HepG2 (cell line): Measurements from ENCODE around the gene C1QC. TPM values are rescaled to one million over a fixed set of nuclear protein-coding genes. Genes with fewer than 3 reads are reported as not detected.

ENCODE experiments used
- CHD4 ChIP-seq: fragments of 200-600 bp; sonication (generic); IDR thresholded peaks from 2 replicates; pipeline ENCODE4 v1.7.0; 2017; ENCODE audit warnings: mild to moderate bottlenecking, low read length, borderline replicate concordance
- MED8 ChIP-seq: sonication (generic); formaldehyde crosslinking; IDR thresholded peaks from 2 replicates; pipeline ENCODE4 v1.8.1; 2023; ENCODE audit warnings: mild to moderate bottlenecking, missing genetic modification reagents; ENCODE audit not compliant: insufficient replicate concordance
- NAIF1 ChIP-seq: sonication (generic); formaldehyde crosslinking; IDR thresholded peaks from 2 replicates; pipeline ENCODE4 v1.5.0; 2020; ENCODE audit warnings: mild to moderate bottlenecking, missing genetic modification reagents, borderline replicate concordance
- PCBP1 ChIP-seq: fragments of 200-400 bp; formaldehyde crosslinking; IDR thresholded peaks from 2 replicates; pipeline ENCODE4 v1.6.1; 2017; ENCODE audit warnings: mild to moderate bottlenecking, low read depth, low read length, borderline replicate concordance
- RFXAP ChIP-seq: sonication (generic); formaldehyde crosslinking; IDR thresholded peaks from 2 replicates; pipeline ENCODE4 v1.4.0; 2020; ENCODE audit warnings: missing genetic modification reagents, borderline replicate concordance
- SAFB2 ChIP-seq: sonication (generic); formaldehyde crosslinking; IDR thresholded peaks from 2 replicates; pipeline ENCODE4 v1.5.1; 2020; ENCODE audit warnings: missing genetic modification reagents, low read depth, mild to moderate bottlenecking, borderline replicate concordance
- SRSF9 ChIP-seq: fragments of 200-400 bp; formaldehyde crosslinking; IDR thresholded peaks from 2 replicates; pipeline ENCODE4 v1.6.1; 2018; ENCODE audit warnings: borderline replicate concordance, mild to moderate bottlenecking, low read depth, low read length; ENCODE audit not compliant: insufficient read depth, poor library complexity, severe bottlenecking
- TBX2 ChIP-seq: sonication (generic); formaldehyde crosslinking; IDR thresholded peaks from 2 replicates; pipeline ENCODE4 v1.5.0; 2020; ENCODE audit warnings: missing genetic modification reagents, mild to moderate bottlenecking, borderline replicate concordance
- TEAD3 ChIP-seq: optimal IDR thresholded peaks from 2 replicates; pipeline ENCODE3; 2016; ENCODE audit warnings: borderline replicate concordance
- ZNF260 ChIP-seq: sonication (generic); formaldehyde crosslinking; IDR thresholded peaks from 2 replicates; pipeline ENCODE4 v1.4.0; 2020; ENCODE audit warnings: missing genetic modification reagents, low read depth, mild to moderate bottlenecking, borderline replicate concordance
- ZNF660 ChIP-seq: sonication (generic); formaldehyde crosslinking; IDR thresholded peaks from 2 replicates; pipeline ENCODE4 v1.5.1; 2020; ENCODE audit warnings: mild to moderate bottlenecking, low read depth, missing genetic modification reagents, borderline replicate concordance
- ZNF672 ChIP-seq: sonication (generic); formaldehyde crosslinking; IDR thresholded peaks from 2 replicates; pipeline ENCODE4 v1.8.1; 2022; ENCODE audit warnings: missing genetic modification reagents
- ZNF772 ChIP-seq: sonication (generic); formaldehyde crosslinking; IDR thresholded peaks from 2 replicates; pipeline ENCODE4 v1.5.0; 2020; ENCODE audit warnings: mild to moderate bottlenecking, missing genetic modification reagents
- polyA plus RNA-seq, 8 experiments: library from polyadenylated mRNA; depleted of rRNA in 3 of 8; stranded (reverse) in 7 of 8; unstranded in 1 of 8; fragments of >200 nt; fragmentation: Illumina TruSeq in 4 of 8; extraction: Trizol in 4 of 8; gene quantifications; 2 replicates each; pipeline versions ENCODE4 v1.2.1 to v1.2.3, GENCODE V29; 2011 to 2016; ENCODE audit warnings: low read depth in 4 of 8, missing spikeins in 1 of 8, mixed read lengths in 1 of 8; ENCODE audit not compliant: insufficient read depth in 1 of 8
- total RNA-seq, 5 experiments: library from RNA; depleted of rRNA; stranded (reverse); fragments of >200 nt; fragmentation: Illumina TruSeq; extraction: Trizol; gene quantifications; 2 replicates each; pipeline ENCODE4 v1.2.3, GENCODE V29; 2016; ENCODE audit warnings: low read depth in 1 of 5
- TF ChIP-seq, protein P1 (sequence below): sonication (generic); formaldehyde crosslinking; IDR thresholded peaks from 2 replicates; pipeline ENCODE4 v1.4.0; 2020; ENCODE audit warnings: missing genetic modification reagents
- TF ChIP-seq, protein P2 (sequence below): sonication (generic); formaldehyde crosslinking; IDR thresholded peaks from 2 replicates; pipeline ENCODE4 v1.4.0; 2020; ENCODE audit warnings: missing genetic modification reagents
- TF ChIP-seq, protein P3 (sequence below): sonication (generic); formaldehyde crosslinking; IDR thresholded peaks from 2 replicates; pipeline ENCODE4 v1.5.0; 2020; ENCODE audit warnings: mild to moderate bottlenecking, missing genetic modification reagents
- TF ChIP-seq, protein P4 (sequence below): sonication (generic); formaldehyde crosslinking; IDR thresholded peaks from 2 replicates; pipeline ENCODE4 v1.5.1; 2020; ENCODE audit warnings: mild to moderate bottlenecking, moderate library complexity, missing genetic modification reagents

The C1QC gene
- total and polyA plus RNA-seq, 2 of the 13 experiments (the other 11 are each of a cell fraction or from before 2014, with no cell fraction given), result not detected

DNA sequence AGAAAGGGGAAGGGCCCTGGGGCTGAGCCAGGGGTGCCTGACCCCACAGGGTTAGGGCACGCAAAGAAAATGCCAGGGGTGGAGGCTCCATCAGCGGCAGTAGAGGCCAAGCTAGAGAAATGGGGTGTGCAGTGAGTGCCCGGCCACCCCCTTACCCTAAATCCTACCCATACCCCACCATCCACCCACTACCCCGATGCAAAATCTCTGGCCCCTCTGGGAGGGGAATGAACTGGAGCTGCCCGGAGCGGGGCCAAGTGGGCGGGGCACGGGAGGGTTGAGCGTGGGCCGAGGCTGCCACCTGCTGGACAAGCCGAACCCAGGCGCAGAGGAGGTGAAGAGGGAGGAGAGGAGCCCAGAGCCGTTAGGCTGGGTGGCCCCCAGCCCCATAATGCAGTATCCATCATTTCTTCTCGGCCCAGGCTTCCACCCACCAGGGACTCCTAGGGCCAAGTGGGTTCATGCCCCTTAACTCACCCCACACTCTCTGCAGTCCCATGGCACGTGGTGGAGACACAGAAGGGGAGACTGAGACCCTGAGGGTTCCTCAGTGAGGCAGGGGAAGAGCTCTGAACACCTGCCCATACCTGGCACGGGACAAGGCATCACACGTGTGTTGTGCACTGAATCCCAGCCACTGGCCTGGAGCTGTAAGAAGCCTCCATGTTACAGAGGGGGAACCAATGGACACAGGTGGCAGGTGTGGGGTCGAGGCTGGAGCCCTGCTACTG is 1.4 kb upstream of the C1QC start (continued):
- TF ChIP-seq PCBP1, result 0 out of 2 replicates have a peak, but pooled peaks have one; percentile 82
- TF ChIP-seq, protein P1, sequence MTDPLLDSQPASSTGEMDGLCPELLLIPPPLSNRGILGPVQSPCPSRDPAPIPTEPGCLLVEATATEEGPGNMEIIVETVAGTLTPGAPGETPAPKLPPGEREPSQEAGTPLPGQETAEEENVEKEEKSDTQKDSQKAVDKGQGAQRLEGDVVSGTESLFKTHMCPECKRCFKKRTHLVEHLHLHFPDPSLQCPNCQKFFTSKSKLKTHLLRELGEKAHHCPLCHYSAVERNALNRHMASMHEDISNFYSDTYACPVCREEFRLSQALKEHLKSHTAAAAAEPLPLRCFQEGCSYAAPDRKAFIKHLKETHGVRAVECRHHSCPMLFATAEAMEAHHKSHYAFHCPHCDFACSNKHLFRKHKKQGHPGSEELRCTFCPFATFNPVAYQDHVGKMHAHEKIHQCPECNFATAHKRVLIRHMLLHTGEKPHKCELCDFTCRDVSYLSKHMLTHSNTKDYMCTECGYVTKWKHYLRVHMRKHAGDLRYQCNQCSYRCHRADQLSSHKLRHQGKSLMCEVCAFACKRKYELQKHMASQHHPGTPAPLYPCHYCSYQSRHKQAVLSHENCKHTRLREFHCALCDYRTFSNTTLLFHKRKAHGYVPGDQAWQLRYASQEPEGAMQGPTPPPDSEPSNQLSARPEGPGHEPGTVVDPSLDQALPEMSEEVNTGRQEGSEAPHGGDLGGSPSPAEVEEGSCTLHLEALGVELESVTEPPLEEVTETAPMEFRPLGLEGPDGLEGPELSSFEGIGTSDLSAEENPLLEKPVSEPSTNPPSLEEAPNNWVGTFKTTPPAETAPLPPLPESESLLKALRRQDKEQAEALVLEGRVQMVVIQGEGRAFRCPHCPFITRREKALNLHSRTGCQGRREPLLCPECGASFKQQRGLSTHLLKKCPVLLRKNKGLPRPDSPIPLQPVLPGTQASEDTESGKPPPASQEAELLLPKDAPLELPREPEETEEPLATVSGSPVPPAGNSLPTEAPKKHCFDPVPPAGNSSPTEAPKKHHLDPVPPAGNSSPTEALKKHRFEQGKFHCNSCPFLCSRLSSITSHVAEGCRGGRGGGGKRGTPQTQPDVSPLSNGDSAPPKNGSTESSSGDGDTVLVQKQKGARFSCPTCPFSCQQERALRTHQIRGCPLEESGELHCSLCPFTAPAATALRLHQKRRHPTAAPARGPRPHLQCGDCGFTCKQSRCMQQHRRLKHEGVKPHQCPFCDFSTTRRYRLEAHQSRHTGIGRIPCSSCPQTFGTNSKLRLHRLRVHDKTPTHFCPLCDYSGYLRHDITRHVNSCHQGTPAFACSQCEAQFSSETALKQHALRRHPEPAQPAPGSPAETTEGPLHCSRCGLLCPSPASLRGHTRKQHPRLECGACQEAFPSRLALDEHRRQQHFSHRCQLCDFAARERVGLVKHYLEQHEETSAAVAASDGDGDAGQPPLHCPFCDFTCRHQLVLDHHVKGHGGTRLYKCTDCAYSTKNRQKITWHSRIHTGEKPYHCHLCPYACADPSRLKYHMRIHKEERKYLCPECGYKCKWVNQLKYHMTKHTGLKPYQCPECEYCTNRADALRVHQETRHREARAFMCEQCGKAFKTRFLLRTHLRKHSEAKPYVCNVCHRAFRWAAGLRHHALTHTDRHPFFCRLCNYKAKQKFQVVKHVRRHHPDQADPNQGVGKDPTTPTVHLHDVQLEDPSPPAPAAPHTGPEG (CRISPR knock-in tag), result no peak
- TF ChIP-seq ZNF260, result no peak
- TF ChIP-seq NAIF1 (CRISPR knock-in tag), result no peak
- TF ChIP-seq SAFB2 (CRISPR knock-in tag), result no peak
- TF ChIP-seq SRSF9, result no peak
- TF ChIP-seq TEAD3 (CRISPR knock-in tag), result no peak
- TF ChIP-seq MED8 (CRISPR knock-in tag), result no peak
- TF ChIP-seq, protein P2, sequence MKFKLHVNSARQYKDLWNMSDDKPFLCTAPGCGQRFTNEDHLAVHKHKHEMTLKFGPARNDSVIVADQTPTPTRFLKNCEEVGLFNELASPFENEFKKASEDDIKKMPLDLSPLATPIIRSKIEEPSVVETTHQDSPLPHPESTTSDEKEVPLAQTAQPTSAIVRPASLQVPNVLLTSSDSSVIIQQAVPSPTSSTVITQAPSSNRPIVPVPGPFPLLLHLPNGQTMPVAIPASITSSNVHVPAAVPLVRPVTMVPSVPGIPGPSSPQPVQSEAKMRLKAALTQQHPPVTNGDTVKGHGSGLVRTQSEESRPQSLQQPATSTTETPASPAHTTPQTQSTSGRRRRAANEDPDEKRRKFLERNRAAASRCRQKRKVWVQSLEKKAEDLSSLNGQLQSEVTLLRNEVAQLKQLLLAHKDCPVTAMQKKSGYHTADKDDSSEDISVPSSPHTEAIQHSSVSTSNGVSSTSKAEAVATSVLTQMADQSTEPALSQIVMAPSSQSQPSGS, result no peak
- no peak for TF ChIP-seq CHD4
- TF ChIP-seq RFXAP (CRISPR knock-in tag), result no peak
- TF ChIP-seq ZNF772 (CRISPR knock-in tag), result no peak
- no peak for TF ChIP-seq TBX2 (CRISPR knock-in tag)
- TF ChIP-seq, protein P3, sequence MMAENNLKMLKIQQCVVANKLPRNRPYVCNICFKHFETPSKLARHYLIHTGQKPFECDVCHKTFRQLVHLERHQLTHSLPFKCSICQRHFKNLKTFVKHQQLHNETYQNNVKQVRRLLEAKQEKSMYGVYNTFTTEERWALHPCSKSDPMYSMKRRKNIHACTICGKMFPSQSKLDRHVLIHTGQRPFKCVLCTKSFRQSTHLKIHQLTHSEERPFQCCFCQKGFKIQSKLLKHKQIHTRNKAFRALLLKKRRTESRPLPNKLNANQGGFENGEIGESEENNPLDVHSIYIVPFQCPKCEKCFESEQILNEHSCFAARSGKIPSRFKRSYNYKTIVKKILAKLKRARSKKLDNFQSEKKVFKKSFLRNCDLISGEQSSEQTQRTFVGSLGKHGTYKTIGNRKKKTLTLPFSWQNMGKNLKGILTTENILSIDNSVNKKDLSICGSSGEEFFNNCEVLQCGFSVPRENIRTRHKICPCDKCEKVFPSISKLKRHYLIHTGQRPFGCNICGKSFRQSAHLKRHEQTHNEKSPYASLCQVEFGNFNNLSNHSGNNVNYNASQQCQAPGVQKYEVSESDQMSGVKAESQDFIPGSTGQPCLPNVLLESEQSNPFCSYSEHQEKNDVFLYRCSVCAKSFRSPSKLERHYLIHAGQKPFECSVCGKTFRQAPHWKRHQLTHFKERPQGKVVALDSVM (CRISPR knock-in tag), result no peak
- TF ChIP-seq, protein P4, sequence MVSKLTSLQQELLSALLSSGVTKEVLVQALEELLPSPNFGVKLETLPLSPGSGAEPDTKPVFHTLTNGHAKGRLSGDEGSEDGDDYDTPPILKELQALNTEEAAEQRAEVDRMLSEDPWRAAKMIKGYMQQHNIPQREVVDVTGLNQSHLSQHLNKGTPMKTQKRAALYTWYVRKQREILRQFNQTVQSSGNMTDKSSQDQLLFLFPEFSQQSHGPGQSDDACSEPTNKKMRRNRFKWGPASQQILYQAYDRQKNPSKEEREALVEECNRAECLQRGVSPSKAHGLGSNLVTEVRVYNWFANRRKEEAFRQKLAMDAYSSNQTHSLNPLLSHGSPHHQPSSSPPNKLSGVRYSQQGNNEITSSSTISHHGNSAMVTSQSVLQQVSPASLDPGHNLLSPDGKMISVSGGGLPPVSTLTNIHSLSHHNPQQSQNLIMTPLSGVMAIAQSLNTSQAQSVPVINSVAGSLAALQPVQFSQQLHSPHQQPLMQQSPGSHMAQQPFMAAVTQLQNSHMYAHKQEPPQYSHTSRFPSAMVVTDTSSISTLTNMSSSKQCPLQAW (CRISPR knock-in tag), result 0 out of 2 replicates have a peak, but pooled peaks have one; percentile 29
- no peak for TF ChIP-seq ZNF672
- TF ChIP-seq ZNF660 (CRISPR knock-in tag), result no peak
